ENCODE results near the gene CD200R1L.

CD200R1L gene

DNA sequence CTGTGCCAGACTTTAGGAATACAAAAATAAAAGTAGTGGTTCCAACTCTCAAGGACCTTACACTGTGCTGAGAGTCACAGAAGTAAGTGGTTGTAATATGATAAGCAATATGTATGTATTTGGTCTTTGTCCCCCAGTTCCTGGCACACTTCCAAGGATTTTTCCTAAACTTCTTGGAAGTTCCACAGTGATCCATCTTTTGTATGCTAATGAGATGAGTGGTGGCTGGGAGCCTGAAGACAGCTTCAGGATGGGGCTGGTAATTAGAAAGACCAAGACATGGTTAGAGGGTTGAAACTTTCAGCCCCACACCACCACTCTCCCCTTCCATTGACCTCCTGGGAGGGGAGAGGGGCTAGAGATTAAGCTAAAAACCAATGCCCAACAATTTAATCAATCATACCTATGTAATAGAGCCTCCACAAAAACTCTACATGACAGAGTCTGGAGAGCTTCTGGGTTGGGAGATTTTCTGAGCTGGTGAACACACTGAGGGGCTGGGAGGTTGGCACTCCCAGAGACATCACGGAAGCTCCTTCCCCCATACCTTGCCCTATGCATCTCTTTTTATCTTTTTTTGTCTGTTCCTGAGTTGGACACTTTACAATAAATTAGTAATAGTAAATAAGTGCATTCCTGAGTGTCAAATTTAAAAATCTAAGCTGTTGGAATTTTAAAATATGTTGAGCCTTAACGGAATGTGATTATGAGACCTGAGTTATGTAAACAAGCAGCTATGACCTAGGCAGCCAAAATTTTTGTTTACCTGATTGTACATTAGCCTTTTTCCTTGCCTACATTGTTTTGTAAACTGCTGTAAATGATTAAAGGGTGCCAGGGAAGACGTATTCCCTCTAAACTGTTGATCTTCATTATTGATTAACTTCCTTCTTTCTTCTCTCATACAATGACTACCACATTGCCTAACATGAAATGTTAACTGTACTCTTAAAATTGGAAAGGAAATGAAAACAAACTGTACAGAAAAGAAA is 24.3 kb downstream of the CD200R1L start:
- TF ChIP-seq CTCF (IDR thresholded peaks at IDR 0.05; ENCODE audit: insufficient read depth, missing control alignments): no peak
- DNase-seq (ENCODE audit: insufficient read length, low spot score) (no peak), FAIRE-seq (no peak)

DNA sequence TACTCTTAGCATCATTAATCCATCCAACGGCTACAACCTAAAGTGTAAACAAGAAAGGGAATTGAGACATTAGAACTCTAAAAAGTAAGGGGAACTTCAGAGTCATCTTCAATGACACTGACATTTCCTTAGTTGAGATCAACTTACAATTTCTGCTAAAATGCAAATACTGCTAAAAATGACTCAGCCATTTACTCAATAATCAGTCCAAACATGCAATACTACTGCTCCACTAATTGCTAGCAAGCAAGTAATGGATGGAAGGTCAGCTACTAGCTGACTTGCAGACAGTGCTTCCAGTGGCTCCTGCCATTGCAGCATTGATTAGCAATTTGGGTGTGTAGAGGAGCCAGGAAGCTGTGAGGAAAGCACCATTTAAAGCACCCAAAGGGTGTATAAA is 28.4 kb downstream of the CD200R1L start:
- DNase-seq (ENCODE audit: insufficient read length, low spot score): no peak

GRCh38 chr3:112817797-112818196 is 28.9 kb downstream of the CD200R1L start:
- TF ChIP-seq CTCF (IDR thresholded peaks at IDR 0.05; ENCODE audit: insufficient read depth, missing control alignments): no peak
- DNase-seq (ENCODE audit: insufficient read length, low spot score): no peak
- no peak for FAIRE-seq

More for the DNA sequence above, 28.4 kb downstream of the CD200R1L start:
- FAIRE-seq: no peak
- TF ChIP-seq CTCF (IDR thresholded peaks at IDR 0.05; ENCODE audit: insufficient read depth, missing control alignments): no peak

DNA sequence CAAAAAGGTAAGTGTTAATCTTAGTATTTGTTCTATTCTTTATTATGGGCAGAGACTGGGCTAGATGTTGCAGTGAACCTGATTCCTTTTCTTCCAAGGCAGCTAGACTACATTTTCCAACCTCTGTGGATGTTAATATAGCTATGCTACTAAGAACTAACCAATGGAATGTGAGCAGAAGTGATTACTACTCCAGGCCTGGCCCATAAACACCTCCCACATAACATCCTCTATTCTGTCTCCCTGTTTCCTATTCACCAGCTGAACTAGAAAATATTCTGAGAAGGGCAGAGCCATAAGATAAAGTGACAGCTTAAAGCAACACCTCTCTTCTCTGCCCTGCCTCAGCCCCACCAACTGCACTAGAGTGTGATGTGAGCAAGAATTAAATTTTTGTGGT is 29.4 kb downstream of the CD200R1L start:
- FAIRE-seq: no peak
- no peak for TF ChIP-seq CTCF (IDR thresholded peaks at IDR 0.05; ENCODE audit: insufficient read depth, missing control alignments)
- no peak for DNase-seq (ENCODE audit: insufficient read length, low spot score)

- TF ChIP-seq CTCF (IDR thresholded peaks at IDR 0.05; ENCODE audit: insufficient read depth, missing control alignments): no peak
- DNase-seq (ENCODE audit: insufficient read length, low spot score) (no peak), FAIRE-seq (no peak)
Observed at GRCh38 chr3:112815981-112816380, 30.7 kb downstream of the CD200R1L start.

- peak; percentile 36 for TF ChIP-seq CTCF (IDR thresholded peaks at IDR 0.05; ENCODE audit: insufficient read depth, missing control alignments)
- FAIRE-seq: no peak
- DNase-seq (ENCODE audit: insufficient read length, low spot score): no peak
Observed at GRCh38 chr3:112814266-112814665, 32.4 kb downstream of the CD200R1L start.

DNA sequence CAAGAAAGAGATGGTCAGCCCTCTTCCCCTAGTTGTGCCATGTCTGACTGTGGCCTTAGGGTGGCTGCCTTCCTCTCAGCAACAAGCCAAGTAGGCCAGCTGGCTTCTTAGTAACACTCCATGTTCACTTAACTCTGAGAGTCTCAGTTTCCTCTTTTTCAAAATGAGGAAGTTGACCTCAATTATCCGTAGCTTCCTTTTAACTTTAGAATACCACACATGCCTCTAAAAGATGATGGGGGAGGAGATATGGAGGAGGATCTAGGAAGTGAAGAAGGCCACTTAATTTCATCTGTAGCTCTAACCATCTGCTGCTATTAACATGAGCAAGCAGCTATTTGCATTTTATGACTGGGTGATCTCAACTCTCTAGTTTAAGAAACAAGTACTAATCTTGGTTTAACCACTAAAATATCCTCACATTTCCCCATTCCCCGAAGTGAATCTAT is 32.9 kb downstream of the CD200R1L start:
- no peak for FAIRE-seq
- DNase-seq (ENCODE audit: insufficient read length, low spot score): no peak
- no peak for TF ChIP-seq CTCF (IDR thresholded peaks at IDR 0.05; ENCODE audit: insufficient read depth, missing control alignments)

All from D721Med (cell line).